ENCODE measurements around the gene STMP1.
"Not testable (repeated sequence)": the region's sequence is repeated elsewhere in the genome, so short reads cannot be mapped to it uniquely, and the experiment has no call there.

The STMP1 gene

GRCh38 chr7:135662373-135663114 lies at the start of gene STMP1:
Gene STMP1 (plus strand): TSS chr7:135662514.
- DNase-seq: peak; percentile 99

DNA sequence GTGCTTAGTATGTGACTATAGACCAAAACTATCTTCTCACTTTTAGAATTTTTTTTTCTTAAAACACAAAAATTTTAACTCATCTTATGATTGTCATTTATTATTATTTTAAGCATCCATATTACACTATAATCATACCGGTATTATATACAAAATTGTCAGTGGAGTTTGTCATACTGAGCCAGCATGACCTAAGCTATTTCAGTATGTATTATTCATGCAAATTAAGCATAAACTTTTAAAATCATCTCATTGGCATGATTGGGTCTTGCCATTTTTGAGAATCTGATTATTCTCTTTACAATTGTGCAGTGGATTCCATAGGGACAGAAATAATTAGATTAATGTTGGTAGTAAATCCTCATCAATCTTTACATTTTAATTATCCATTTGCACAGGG lies 46.2 kb upstream of the STMP1 start:
- no peak for DNase-seq

DNA sequence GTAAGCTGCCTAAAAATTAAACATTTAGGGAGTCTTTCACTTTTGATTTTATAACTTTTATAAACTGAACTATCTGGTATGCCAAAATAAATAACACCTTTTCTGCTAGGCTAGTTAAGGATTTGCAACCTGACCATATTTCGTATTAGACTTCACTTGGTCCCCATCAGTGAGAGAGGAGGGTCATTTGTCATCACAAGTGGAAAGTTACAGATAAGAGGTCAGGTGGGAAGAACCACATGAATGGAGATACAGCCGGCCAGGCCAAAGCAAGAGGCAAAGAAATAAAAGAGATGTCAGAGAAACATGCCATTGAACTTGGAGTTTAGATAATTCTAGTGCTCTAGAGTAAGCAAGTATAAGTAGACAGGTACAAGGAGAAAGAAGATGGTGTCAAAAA lies 44.5 kb upstream of the STMP1 start:
- no peak for DNase-seq

DNA sequence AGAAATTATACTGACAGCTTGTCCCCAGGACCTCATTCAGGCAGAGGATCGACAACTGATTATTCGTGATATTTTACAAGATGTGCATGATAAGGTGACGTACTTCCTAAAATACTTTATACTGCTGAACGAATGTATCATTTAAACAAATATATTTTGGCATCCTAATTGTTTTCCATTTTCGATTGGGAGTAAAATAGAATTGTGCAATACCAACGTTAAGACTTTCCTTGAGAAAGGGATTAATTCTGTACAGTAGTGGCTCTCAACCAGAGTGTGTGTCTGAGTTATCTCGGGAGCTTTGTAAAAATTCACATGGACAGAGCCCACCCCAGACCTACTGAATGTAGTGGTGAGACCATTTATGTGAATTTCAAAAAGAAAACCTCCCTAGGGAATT lies 43.8 kb upstream of the STMP1 start:
- DNase-seq: no peak

- DNase-seq: no peak
These were observed 41.9 kb upstream of the STMP1 start for GRCh38 chr7:135620447-135620846.

GRCh38 chr7:135620980-135621850 lies 41.1 kb upstream of the STMP1 start:
- peak; percentile 81 for DNase-seq

DNA sequence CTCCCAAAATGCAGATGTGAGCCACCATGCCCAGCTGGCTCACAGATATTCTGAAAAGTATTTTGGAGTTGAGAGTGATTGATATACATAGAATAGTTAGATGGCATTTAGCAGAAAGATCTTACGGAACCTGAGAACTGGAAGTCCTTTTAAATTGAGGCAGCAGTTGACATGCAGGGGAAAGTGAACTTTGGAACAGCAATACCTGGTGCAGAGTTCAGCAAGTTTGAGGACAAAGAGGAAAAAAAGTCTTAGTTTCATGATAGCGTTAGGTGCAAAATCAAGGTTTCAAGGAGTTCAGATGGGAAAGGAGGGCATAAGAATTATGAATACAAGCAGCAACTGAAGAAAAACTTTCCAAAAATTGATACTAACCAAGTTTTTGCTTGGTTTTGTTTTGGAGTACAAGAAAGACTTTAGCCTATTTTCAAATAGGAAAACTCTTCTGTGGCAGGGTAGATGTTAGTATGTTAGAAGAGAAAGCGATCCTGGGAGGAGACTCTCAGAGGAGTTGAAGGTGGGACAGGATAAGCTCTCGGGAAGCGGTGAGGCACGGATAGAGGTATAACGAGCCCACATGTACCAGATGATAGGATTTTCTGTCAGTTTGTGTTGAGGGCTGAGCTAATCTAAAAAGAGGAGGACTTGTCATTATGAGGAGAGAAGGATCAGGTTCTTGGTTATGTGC lies 28.0 kb upstream of the STMP1 start:
- no peak for DNase-seq

DNA sequence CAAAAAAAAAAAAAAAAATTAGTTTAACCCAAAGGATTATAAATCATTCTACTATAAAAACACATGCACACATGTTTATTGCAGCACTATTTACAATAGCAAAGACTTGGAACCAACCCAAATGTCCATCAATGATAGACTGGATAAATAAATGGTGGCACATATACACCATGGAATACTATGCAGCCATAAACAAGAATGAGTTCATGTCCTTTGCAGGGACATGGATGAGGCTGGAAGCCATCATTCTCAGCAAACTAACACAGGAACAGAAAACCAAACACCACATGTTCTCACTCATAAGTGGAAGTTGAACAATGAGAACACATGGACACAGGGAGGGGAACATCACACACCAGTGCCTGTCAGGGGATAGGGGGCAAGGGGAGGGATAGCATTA lies 22.6 kb upstream of the STMP1 start:
- not testable (repeated sequence) for DNase-seq

GRCh38 chr7:135644154-135644553 lies 18.2 kb upstream of the STMP1 start:
- no peak for DNase-seq

DNA sequence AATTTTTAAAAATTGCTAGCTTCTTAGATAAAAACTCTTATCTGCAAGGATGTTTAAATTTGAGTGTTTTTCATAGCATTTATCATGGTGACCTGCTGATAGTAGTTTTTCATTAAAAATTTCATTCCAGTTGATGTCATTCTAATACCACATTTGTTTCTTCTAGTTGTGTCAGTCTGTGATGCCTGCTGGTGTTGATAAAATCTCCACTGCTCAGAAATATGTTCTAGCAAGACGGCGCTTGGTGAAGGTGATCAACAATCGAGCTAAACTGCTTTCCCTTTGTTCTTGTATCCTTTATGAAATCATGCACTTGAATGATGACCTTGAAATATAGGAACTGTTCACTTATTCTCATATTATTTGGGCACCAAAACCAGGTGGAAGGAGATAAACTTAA lies 17.6 kb upstream of the STMP1 start:
- DNase-seq: no peak

DNA sequence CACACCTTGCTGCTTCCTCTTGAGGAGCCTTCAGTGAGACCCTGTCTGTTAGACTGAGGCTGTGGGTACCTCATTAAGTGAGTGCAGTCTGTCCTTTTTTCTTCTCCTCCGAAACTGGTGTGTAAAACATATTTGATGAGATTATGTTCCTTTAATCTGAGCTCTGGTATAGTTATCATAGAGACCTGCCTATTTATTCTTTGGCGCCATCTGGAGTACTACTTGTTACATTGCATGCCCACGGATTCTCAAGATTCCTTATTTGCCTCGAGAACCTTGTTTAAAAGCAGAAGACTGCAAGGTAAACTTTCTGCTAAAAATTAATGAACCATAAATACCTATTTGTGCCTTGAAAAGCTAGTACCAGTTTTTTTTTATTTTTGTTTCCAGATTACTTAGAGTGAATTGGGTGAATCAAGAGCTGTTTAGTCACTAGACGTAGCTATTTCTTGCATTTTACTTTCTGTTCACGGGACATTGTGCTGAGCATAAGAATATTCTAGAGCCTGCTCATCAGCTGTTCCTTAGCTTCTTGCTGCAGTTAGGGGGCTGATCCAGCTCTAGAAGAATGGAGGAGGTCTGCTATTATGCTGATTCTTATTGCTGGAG lies 16.9 kb upstream of the STMP1 start:
- DNase-seq: peak; percentile 64

DNA sequence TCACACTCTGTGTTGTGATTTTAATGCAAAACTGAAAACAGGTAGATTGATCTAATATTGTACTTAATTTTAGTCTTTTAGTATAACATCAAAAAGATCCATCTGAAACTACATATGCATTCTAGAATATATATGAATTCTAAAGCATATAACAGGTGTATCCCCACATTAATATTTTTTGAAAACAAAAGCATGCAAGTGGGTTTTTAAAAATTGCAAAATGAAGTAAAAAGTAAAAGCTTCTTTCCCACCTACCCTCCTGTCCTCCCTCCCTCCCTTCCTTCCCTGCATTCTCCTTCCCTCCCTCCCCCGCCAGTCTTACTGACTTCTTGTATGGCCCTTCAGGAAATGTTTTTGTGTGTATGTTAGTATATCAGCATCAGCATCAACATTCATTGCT lies 14.6 kb upstream of the STMP1 start:
- DNase-seq: no peak

- no peak for DNase-seq
These were observed 14.1 kb upstream of the STMP1 start for GRCh38 chr7:135648235-135648634.

DNA sequence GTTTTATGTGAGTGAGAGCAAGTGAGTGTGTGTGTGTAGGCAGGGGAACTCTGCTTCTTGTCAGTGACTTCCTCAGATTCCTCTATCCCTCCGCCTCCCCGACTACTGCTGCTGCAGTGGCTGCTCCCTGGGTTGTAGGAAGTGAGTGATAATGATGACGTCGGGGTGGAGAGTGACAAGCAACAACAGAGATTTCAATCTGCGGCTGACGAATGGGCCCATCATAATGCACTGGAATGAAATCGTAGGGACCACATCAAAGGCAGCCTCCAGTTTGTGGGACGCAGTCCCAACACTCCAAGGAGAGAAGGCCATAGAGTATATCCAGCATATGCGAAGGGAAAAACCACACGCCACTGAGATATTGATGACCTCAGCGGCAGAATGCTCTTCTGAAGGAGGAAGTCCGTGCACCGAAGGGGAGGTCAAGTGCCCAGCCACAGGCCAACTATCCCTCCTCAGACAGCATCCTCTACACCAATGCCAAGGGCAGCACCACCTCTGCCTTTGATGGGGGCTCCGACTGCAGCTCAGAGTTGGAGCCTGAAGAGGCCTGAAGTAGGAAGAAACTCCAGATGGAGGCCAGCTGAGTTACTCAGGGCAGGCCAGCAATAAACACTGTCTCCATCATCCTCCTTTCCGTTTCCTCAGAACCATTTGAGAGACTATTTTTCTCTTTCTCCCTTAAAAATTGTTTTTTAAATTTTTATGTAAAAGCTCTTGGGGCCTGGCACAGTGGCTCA lies 11.3 kb upstream of the STMP1 start:
- no peak for DNase-seq

DNA sequence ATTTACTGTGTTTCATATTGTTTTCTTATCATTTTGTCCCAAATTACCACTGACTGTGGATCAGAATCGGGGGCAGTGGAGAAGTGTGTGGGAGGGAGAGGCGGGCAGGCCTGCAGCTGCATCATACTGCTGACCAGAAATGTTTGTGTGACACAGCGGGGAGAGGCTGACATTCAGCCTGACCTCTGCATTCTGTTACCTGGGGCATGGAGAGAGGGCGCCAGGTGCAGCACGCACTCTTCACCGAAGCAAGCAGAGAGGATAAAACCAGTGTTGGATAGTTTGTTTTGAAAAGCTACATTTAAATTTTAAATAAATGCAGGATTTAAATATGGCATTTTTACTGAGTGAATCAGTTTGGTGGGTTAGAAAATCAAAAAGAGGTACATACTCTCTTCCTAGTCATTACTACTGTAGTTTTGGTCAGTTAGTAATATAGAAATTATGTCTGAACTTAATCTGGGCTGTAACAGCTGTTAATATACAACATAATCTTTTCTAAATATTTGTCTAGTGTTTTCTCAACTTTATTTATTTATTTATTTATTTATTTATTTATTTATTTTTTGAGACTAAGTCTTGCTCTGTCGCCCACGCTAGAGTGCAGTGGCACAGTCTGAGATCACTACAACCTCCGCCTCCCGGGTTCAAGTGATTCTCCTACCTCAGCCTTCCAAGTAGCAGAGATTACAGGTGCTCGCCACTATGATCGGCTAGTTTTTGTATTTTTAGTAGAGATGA lies 8.8 kb upstream of the STMP1 start:
- peak; percentile 77 for DNase-seq

GRCh38 chr7:135658564-135658963 lies 3.8 kb upstream of the STMP1 start:
- no peak for DNase-seq

DNA sequence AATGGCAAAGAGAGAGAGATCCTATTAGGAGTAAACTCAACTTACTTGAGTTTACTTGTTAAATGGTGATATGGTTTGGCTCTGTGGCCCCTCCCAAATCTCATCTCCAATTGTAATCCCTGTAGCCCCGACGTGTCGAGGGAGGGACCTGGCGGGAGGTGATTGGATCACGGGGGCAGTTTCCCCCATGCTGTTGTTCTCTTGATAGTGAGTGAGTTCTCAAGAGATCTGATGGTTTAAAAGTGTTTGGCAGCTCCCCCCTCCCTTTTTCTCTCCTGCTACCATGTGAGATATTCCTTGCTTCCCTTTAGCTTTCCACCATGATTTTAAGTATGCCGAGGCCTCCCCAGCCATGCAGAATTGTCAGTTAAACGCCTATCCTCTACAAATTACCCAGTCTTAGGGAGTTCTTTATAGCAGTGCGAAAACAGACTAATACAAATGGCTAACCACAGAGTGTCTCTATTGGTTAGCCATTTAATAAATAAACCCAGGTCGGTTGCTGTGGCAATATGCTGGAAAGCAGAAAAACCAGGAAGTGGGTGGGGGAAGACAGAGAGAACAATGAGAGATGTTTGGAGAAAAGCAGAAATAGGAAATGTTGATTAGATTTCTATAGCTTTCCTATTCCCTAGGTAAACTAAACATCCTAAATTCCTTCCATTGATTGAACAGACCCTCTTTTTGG lies 3.0 kb upstream of the STMP1 start:
- no peak for DNase-seq

GRCh38 chr7:135661311-135662122 lies 797 bp upstream of the STMP1 start:
- peak; percentile 85 for DNase-seq

DNA sequence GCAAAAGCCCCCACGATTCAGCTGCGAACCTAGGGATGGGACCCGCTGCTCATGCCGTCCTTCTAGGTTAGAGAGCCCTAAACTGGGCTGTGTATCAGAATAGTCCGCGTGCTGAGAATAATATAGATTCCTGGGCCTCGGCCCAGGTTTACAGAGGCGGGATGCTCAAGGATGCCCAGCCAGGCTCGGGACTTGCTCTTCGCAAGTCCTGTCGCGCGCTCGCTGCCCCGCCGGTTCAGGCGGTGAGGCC lies 266 bp upstream of the STMP1 start:
- DNase-seq: no peak

DNA sequence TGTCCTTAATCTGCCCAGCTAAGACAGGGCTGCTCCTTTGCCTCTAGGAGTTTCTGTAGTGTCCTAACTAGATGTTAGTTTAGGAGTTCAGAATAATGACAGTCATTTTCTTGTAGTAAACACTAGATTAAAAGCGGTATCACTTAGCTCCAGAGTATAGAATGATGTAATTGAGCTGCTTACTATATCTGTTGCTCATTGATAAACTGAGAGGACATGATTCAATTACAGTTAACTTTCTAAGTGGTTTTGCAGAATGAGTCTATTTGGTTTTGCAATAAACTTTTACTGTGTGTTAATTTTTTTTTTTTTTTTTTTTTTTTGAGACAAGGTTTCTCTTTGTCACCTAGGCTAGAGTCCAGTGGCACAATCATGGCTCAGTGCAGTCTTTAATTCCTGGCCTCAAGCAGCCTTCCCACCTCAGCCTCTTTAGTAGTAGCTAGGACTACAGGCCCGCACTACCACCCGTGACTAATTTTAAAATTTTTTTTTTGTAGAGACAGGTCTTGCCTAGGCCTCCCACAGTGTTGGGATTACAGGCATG lies 1.8 kb downstream of the STMP1 start:
- DNase-seq: no peak

All from NCI-H69 (cell line).